HepG2 (cell line): ENCODE data around the gene CHMP1A. TPM values are rescaled to one million over a fixed set of nuclear protein-coding genes. Genes with fewer than 3 reads are reported as not detected.

Source experiments
- FOXC1 ChIP-seq: sonication (generic); formaldehyde crosslinking; IDR thresholded peaks from 2 replicates; pipeline ENCODE4 v1.8.0; 2022; ENCODE audit warnings: mild to moderate bottlenecking, missing genetic modification reagents, borderline replicate concordance
- GFI1 ChIP-seq: sonication (generic); formaldehyde crosslinking; IDR thresholded peaks from 2 replicates; pipeline ENCODE4 v1.5.0; 2020; ENCODE audit warnings: missing genetic modification reagents, mild to moderate bottlenecking, borderline replicate concordance
- KDM2A ChIP-seq: sonication (generic); formaldehyde crosslinking; IDR thresholded peaks from 2 replicates; pipeline ENCODE4 v1.4.0; 2020; ENCODE audit warnings: low read depth, missing genetic modification reagents, borderline replicate concordance
- KDM3A ChIP-seq: IDR thresholded peaks from 2 replicates; pipeline ENCODE4 v1.6.1; 2018; ENCODE audit warnings: low read depth, missing compliant biosample characterization
- KDM5B ChIP-seq: sonication (generic); formaldehyde crosslinking; IDR thresholded peaks from 2 replicates; pipeline ENCODE4 v1.4.0; 2020; ENCODE audit warnings: missing genetic modification reagents, mild to moderate bottlenecking, borderline replicate concordance
- SMARCC2 ChIP-seq: fragments of 450-650 bp; IDR thresholded peaks from 2 replicates; pipeline ENCODE4 v1.6.1; 2017; ENCODE audit warnings: antibody characterized with exemption, mild to moderate bottlenecking
- ZBTB7B ChIP-seq: sonication (generic); formaldehyde crosslinking; IDR thresholded peaks from 2 replicates; pipeline ENCODE4 v1.4.0; 2020; ENCODE audit warnings: missing genetic modification reagents
- ZNF501 ChIP-seq: sonication (generic); formaldehyde crosslinking; IDR thresholded peaks from 2 replicates; pipeline ENCODE4 v1.5.1; 2020; ENCODE audit warnings: mild to moderate bottlenecking, moderate library complexity, missing genetic modification reagents
- ZNF644 ChIP-seq: IDR thresholded peaks from 2 replicates; pipeline ENCODE4 v1.6.1; 2016; ENCODE audit warnings: low read depth
- ZSCAN29 ChIP-seq: sonication (generic); formaldehyde crosslinking; conservative IDR thresholded peaks from 2 replicates; pipeline ENCODE4 v1.4.0; 2020; ENCODE audit warnings: mild to moderate bottlenecking, missing genetic modification reagents
- polyA plus RNA-seq, 8 experiments: library from polyadenylated mRNA; depleted of rRNA in 3 of 8; stranded (reverse) in 7 of 8; unstranded in 1 of 8; fragments of >200 nt; fragmentation: Illumina TruSeq in 4 of 8; extraction: Trizol in 4 of 8; gene quantifications; 2 replicates each; pipeline versions ENCODE4 v1.2.1 to v1.2.3, GENCODE V29; 2011 to 2016; ENCODE audit warnings: low read depth in 4 of 8, missing spikeins in 1 of 8, mixed read lengths in 1 of 8; ENCODE audit not compliant: insufficient read depth in 1 of 8
- total RNA-seq, 5 experiments: library from RNA; depleted of rRNA; stranded (reverse); fragments of >200 nt; fragmentation: Illumina TruSeq; extraction: Trizol; gene quantifications; 2 replicates each; pipeline ENCODE4 v1.2.3, GENCODE V29; 2016; ENCODE audit warnings: low read depth in 1 of 5
- TF ChIP-seq, protein P1 (sequence below): sonication (generic); formaldehyde crosslinking; IDR thresholded peaks from 2 replicates; pipeline ENCODE4 v1.5.0; 2020; ENCODE audit warnings: missing genetic modification reagents
- TF ChIP-seq, protein P2 (sequence below): sonication (generic); formaldehyde crosslinking; IDR thresholded peaks from 2 replicates; pipeline ENCODE4 v1.5.1; 2020; ENCODE audit warnings: mild to moderate bottlenecking, moderate library complexity, missing genetic modification reagents
- TF ChIP-seq, protein P3 (sequence below): IDR thresholded peaks from 2 replicates; pipeline ENCODE4 v1.4.0; 2020; ENCODE audit warnings: mild to moderate bottlenecking, missing genetic modification reagents
- TF ChIP-seq, protein P4 (sequence below): sonication (generic); formaldehyde crosslinking; IDR thresholded peaks from 2 replicates; pipeline ENCODE4 v1.8.0; 2022; ENCODE audit warnings: mild to moderate bottlenecking, missing genetic modification reagents, borderline replicate concordance
- TF ChIP-seq, protein P5 (sequence below): sonication (generic); formaldehyde crosslinking; IDR thresholded peaks from 2 replicates; pipeline ENCODE4 v1.4.0; 2020; ENCODE audit warnings: missing genetic modification reagents, borderline replicate concordance

The CHMP1A gene
- total and polyA plus RNA-seq, 2 of the 13 experiments (the other 11 are each of a cell fraction or from before 2014, with no cell fraction given) = 69.4 to 73.3 TPM

DNA sequence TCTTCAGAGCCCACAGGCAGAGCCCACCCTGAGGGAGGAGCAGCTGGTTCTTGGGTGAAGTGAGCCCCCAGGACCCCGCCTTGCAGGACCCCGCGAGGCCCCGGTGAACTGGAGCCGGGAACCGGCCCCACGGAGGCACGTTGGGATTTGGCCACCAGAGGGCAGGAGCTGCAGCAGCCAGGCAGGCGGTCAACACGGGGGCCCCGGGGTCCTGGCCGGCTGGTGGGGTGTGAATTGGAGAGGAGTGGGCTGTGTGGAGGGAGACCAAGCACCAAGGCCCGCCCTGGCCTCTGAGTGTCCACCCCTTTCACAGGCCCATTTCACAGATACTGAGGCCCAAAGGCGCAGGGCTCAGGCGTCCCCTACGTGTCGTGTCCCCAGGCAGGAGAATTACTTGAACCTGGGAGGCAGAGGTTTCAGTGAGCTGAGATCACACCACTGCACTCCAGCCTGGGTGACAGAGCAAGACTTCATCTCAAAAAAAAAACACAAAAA, 41.9 kb downstream of the CHMP1A start (continued):
- TF ChIP-seq, protein P1, sequence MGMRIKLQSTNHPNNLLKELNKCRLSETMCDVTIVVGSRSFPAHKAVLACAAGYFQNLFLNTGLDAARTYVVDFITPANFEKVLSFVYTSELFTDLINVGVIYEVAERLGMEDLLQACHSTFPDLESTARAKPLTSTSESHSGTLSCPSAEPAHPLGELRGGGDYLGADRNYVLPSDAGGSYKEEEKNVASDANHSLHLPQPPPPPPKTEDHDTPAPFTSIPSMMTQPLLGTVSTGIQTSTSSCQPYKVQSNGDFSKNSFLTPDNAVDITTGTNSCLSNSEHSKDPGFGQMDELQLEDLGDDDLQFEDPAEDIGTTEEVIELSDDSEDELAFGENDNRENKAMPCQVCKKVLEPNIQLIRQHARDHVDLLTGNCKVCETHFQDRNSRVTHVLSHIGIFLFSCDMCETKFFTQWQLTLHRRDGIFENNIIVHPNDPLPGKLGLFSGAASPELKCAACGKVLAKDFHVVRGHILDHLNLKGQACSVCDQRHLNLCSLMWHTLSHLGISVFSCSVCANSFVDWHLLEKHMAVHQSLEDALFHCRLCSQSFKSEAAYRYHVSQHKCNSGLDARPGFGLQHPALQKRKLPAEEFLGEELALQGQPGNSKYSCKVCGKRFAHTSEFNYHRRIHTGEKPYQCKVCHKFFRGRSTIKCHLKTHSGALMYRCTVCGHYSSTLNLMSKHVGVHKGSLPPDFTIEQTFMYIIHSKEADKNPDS (CRISPR knock-in tag) = peak; percentile 78; the same call in 1 of the 2 replicates
- no peak for TF ChIP-seq ZSCAN29 (CRISPR knock-in tag)
- TF ChIP-seq, protein P2, sequence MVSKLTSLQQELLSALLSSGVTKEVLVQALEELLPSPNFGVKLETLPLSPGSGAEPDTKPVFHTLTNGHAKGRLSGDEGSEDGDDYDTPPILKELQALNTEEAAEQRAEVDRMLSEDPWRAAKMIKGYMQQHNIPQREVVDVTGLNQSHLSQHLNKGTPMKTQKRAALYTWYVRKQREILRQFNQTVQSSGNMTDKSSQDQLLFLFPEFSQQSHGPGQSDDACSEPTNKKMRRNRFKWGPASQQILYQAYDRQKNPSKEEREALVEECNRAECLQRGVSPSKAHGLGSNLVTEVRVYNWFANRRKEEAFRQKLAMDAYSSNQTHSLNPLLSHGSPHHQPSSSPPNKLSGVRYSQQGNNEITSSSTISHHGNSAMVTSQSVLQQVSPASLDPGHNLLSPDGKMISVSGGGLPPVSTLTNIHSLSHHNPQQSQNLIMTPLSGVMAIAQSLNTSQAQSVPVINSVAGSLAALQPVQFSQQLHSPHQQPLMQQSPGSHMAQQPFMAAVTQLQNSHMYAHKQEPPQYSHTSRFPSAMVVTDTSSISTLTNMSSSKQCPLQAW = peak; percentile 55
- 0 out of 2 replicates have a peak, but pooled peaks have one; percentile 69 for TF ChIP-seq FOXC1 (CRISPR knock-in tag)
- TF ChIP-seq SMARCC2 = no peak
- peak; percentile 43; the same call in 1 of the 2 replicates for TF ChIP-seq KDM2A (CRISPR knock-in tag)
- no peak for TF ChIP-seq KDM3A (CRISPR knock-in tag)
- TF ChIP-seq, protein P3, sequence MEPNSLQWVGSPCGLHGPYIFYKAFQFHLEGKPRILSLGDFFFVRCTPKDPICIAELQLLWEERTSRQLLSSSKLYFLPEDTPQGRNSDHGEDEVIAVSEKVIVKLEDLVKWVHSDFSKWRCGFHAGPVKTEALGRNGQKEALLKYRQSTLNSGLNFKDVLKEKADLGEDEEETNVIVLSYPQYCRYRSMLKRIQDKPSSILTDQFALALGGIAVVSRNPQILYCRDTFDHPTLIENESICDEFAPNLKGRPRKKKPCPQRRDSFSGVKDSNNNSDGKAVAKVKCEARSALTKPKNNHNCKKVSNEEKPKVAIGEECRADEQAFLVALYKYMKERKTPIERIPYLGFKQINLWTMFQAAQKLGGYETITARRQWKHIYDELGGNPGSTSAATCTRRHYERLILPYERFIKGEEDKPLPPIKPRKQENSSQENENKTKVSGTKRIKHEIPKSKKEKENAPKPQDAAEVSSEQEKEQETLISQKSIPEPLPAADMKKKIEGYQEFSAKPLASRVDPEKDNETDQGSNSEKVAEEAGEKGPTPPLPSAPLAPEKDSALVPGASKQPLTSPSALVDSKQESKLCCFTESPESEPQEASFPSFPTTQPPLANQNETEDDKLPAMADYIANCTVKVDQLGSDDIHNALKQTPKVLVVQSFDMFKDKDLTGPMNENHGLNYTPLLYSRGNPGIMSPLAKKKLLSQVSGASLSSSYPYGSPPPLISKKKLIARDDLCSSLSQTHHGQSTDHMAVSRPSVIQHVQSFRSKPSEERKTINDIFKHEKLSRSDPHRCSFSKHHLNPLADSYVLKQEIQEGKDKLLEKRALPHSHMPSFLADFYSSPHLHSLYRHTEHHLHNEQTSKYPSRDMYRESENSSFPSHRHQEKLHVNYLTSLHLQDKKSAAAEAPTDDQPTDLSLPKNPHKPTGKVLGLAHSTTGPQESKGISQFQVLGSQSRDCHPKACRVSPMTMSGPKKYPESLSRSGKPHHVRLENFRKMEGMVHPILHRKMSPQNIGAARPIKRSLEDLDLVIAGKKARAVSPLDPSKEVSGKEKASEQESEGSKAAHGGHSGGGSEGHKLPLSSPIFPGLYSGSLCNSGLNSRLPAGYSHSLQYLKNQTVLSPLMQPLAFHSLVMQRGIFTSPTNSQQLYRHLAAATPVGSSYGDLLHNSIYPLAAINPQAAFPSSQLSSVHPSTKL (CRISPR knock-in tag) = no peak
- TF ChIP-seq ZNF644 (CRISPR knock-in tag) = no peak
- peak; percentile 94 for TF ChIP-seq ZBTB7B
- TF ChIP-seq ZNF501 (CRISPR knock-in tag) = peak; percentile 64; the same call in 1 of the 2 replicates
- no peak for TF ChIP-seq GFI1
- TF ChIP-seq, protein P4, sequence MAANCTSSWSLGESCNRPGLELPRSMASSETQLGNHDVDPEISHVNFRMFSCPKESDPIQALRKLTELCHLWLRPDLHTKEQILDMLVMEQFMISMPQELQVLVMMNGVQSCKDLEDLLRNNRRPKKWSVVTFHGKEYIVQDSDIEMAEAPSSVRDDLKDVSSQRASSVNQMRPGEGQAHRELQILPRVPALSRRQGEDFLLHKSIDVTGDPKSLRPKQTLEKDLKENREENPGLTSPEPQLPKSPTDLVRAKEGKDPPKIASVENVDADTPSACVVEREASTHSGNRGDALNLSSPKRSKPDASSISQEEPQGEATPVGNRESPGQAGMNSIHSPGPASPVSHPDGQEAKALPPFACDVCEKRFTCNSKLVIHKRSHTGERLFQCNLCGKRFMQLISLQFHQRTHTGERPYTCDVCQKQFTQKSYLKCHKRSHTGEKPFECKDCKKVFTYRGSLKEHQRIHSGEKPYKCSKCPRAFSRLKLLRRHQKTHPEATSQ = no peak
- TF ChIP-seq KDM5B = no peak
- TF ChIP-seq, protein P5, sequence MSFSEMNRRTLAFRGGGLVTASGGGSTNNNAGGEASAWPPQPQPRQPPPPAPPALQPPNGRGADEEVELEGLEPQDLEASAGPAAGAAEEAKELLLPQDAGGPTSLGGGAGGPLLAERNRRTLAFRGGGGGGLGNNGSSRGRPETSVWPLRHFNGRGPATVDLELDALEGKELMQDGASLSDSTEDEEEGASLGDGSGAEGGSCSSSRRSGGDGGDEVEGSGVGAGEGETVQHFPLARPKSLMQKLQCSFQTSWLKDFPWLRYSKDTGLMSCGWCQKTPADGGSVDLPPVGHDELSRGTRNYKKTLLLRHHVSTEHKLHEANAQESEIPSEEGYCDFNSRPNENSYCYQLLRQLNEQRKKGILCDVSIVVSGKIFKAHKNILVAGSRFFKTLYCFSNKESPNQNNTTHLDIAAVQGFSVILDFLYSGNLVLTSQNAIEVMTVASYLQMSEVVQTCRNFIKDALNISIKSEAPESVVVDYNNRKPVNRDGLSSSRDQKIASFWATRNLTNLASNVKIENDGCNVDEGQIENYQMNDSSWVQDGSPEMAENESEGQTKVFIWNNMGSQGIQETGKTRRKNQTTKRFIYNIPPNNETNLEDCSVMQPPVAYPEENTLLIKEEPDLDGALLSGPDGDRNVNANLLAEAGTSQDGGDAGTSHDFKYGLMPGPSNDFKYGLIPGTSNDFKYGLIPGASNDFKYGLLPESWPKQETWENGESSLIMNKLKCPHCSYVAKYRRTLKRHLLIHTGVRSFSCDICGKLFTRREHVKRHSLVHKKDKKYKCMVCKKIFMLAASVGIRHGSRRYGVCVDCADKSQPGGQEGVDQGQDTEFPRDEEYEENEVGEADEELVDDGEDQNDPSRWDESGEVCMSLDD (CRISPR knock-in tag) = no peak
